LNCAP (cell line): Measurements from ENCODE around the gene ESYT3.

Source experiments
- TF ChIP-seq, protein P1 (sequence below): fragments of 450-650 bp; IDR thresholded peaks from 2 replicates; pipeline ENCODE4 v1.5.1; 2017; ENCODE audit warnings: mild to moderate bottlenecking

ESYT3 gene

GRCh38 chr3:138455801-138456716 is 21.6 kb downstream of the ESYT3 start:
- TF ChIP-seq, protein P1, sequence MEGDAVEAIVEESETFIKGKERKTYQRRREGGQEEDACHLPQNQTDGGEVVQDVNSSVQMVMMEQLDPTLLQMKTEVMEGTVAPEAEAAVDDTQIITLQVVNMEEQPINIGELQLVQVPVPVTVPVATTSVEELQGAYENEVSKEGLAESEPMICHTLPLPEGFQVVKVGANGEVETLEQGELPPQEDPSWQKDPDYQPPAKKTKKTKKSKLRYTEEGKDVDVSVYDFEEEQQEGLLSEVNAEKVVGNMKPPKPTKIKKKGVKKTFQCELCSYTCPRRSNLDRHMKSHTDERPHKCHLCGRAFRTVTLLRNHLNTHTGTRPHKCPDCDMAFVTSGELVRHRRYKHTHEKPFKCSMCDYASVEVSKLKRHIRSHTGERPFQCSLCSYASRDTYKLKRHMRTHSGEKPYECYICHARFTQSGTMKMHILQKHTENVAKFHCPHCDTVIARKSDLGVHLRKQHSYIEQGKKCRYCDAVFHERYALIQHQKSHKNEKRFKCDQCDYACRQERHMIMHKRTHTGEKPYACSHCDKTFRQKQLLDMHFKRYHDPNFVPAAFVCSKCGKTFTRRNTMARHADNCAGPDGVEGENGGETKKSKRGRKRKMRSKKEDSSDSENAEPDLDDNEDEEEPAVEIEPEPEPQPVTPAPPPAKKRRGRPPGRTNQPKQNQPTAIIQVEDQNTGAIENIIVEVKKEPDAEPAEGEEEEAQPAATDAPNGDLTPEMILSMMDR = no peak

- TF ChIP-seq, protein P1 = no peak
Measured at GRCh38 chr3:138456961-138457862, 22.8 kb downstream of the ESYT3 start.

DNA sequence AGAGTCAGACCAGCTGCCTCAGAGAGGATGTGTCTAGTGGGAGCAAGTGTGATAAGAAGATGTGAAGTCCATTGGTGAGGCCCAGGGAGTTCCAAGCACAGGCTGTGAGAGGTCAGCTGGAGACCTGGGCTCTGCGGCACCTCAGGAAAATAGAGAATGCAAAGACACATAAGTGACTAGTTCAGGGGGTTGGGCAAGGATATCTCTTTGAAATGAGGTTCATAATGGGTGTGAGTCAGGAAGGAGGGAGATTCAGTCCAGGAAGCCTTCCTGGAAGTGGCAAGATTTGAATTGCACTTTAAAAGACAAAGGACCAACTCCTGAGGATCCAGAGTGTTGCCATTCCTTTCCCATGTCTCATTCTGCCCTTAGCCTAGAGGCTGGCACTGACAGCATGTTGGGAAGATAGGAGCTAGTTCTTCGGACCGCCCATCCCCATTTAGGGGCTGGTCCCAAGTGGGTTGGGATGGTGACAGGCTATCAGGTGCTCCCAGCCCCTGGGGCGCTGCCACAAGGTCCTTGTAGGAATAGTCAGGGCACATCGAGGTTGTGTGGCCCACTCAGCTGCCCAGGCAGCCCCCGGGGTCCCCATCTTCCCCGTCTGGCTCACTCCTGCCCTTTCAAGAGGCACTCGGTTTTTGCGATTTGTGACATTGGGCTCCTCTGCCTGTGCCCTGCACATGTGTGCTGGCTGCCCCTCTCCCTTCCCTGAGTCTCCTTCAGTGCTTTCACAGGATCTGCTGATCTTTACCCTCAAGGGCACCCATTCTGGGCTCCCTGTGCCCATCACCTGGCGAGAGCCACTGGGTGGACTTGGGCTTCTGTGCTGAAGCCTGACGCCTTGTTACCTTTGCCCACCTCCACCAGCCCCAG is 23.7 kb downstream of the ESYT3 start:
- TF ChIP-seq, protein P1 = no peak

DNA sequence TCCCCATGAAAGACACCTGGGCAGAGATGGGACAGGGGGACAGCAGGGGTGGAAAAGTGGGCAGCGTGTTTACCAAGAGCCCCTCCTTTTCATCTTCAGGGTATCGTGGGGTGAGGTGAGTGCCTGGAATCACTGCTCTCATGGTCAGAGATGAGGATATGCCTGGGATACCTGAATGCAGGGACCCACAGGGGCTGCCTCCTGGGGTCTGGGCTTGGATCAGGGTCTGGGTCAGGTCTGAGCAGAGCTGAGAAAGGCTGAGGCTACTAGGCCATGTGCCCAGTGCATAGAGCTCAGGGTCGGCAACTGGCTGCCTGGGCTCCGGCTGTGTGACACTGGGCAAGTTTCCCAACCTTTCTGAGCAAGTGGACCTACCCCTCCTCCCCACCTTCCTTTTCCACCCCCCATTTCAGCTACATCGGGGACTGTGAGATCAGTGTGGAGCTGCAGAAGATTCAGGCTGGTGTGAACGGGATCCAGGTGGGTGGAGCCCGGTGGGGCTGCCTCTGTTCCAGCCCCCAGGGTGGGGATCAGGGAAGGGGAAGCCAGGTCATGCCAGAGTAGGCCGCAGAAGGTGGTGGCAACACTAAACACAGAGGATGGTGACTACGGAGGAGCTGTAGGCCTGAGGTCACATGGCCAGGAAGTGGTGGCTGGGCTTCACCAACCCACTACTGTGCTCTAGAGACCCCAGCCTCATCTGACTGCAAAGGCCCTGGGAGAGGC is 24.5 kb downstream of the ESYT3 start:
- TF ChIP-seq, protein P1 = no peak

DNA sequence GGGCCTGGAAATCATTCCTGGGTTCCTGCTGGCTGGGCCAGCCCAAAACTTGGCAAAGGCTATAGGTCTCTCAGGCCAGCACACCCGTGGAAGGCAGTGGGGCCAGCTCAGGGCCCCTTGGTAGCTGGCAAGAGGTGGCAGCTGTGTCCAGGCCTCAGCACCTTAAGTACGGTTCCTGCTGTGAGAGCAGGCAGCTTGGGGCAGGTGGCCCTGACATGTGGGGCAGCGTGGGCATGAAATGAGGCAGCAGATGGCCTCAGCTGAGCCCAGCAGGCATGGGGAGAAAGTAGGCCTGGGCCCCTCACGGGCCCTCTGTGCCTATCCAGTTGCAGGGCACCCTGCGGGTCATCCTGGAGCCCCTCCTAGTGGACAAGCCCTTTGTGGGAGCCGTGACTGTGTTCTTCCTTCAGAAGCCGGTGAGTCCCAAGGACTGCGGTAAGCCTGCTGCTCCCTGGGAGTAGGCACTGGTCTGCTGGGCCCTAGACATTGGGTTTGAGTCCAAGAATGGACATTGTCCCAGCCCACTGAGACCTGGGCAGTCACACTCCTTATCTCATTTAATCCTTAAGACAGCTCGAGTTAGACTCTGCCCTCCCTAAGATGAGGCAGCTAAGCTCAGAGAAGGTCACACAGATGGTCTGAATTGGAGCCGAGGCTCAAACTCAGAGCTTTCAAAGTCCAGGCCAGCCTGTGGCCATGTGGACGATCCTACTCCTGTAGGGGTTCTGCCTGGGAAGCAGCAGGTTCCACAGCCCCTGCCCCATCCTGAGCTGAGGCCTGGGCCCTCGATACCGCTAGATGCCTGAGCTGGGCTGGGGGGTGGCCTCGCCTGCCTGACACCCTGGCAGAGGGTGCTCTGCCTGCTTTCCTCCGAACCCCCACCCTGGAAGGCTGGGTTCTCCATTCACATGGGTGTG is 25.5 kb downstream of the ESYT3 start:
- TF ChIP-seq, protein P1 = no peak

DNA sequence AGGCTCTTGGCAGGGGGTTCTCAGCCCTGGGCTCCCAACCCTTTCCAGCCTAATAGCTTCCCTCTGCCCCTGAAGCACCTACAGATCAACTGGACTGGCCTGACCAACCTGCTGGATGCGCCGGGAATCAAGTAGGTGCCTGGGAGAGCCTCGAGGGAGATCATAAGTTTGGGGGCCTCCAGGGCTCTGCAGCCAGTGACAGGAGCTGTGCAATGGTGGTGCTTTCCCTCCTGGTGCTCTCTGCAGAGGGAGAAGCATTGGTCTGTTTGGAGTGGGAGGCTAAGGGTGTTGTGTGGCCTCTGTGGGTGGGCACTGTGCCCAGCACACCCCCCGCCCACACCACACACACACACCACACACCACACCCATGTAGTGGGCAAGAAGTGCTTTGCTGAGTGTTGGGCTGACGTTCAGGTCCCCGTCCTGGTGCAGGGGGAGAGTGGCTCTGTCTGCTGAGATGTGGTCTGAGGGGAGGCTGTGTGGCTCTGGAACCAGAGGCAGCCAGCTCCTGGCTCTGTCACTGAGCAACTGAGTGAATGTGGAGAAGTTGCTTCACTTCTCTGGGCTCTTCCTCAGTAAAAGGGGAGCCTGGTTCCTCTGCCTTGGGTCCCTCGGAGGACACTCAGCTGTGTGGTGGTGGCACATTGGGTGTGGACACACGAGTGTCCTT is 26.3 kb downstream of the ESYT3 start:
- TF ChIP-seq, protein P1 = no peak
